GM12874 (cell line): Measurements from ENCODE around the gene HMG20B.

Experiments used
- CTCF ChIP-seq: IDR thresholded peaks from 2 replicates; pipeline ENCODE4 v1.5.1; 2011; ENCODE audit warnings: low read depth, mild to moderate bottlenecking, control low read depth, low read length, moderate library complexity; ENCODE audit not compliant: insufficient read depth

The HMG20B gene

GRCh38 chr19:3620145-3620816 lies 47.5 kb downstream of the HMG20B start:
- no peak for TF ChIP-seq CTCF

GRCh38 chr19:3620817-3621547 lies 48.2 kb downstream of the HMG20B start:
- no peak for TF ChIP-seq CTCF

GRCh38 chr19:3621689-3622088 lies 48.9 kb downstream of the HMG20B start:
- TF ChIP-seq CTCF = no peak

- TF ChIP-seq CTCF = no peak
These were observed 49.5 kb downstream of the HMG20B start for GRCh38 chr19:3622224-3622623.

- TF ChIP-seq CTCF = no peak
These were observed 51.0 kb downstream of the HMG20B start for GRCh38 chr19:3623716-3624115.

- no peak for TF ChIP-seq CTCF
These were observed 53.3 kb downstream of the HMG20B start for GRCh38 chr19:3625996-3626472.

GRCh38 chr19:3626473-3627350 lies 54.0 kb downstream of the HMG20B start, which contains the start of gene CACTIN:
Gene CACTIN, minus strand, starts transcription at chr19:3626790. Its CDS starts 28 bp downstream, at chr19:3626762.
- no peak for TF ChIP-seq CTCF
